SK-N-MC (cell line): ENCODE data around the gene PTGFR.

ENCODE experiments used
- EZH2 ChIP-seq: fragments of 200-600 bp; sonication (generic); IDR thresholded peaks from one replicate; pipeline ENCODE4 v1.6.1; 2017; ENCODE audit warnings: antibody characterized with exemption
- FOXP2 ChIP-seq: optimal IDR thresholded peaks from 2 replicates; pipeline ENCODE3; 2011; ENCODE audit warnings: mild to moderate bottlenecking, moderate library complexity; ENCODE audit not compliant: insufficient read depth; ENCODE audit errors: extremely low read length, control extremely low read depth
- POLR2AphosphoS5 ChIP-seq: IDR thresholded peaks from 2 replicates; pipeline ENCODE4 v1.6.1; 2012; ENCODE audit warnings: mild to moderate bottlenecking, low read depth, low read length, borderline replicate concordance

DNA sequence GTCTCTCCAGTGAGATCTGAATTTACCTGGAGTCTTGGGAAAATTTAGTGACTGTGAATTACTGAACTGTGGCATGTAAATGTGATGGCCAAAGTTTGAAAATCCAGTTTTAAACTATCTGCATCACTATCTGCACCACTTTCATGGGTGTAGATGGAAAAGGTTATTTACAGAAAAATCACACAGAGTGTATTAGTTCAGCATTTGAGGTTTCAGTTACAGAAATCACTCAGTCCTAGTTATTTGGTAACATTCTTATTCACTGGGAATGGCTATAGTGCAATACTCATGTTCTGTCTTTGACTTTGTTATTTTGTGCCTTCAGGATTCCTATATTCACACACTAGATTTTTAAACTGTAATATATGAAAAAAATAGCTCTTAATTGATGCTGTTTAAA is 68.9 kb downstream of the PTGFR start:
- TF ChIP-seq POLR2AphosphoS5 = no peak
- no peak for TF ChIP-seq EZH2
- TF ChIP-seq FOXP2 = no peak
